Vagina (tissue), 2 donors: ENCODE results near the gene CCDC182. TPM values are rescaled to one million over a fixed set of nuclear protein-coding genes. Genes with fewer than 3 reads are reported as not detected.

Experiments
- DNase-seq, 2 donors: peaks; one replicate each; pipeline ENCODE4 v3.0.0-alpha.2; 2017; ENCODE audit errors: extremely low spot score in 2 of 2
- H3K27ac ChIP-seq: fragments of 200-600 bp; sonication (generic); one replicate; pipeline ENCODE4 v1.5.1; 2019
- H3K27me3 ChIP-seq: fragments of 200-600 bp; sonication (generic); one replicate; pipeline ENCODE4 v1.5.1; 2019
- H3K36me3 ChIP-seq, 2 donors: fragments of 200-600 bp; sonication (generic); one replicate each; pipeline ENCODE4 v1.5.1; 2017 to 2019
- H3K4me1 ChIP-seq: fragments of 200-600 bp; sonication (generic); one replicate; pipeline ENCODE4 v1.5.1; 2019
- H3K4me3 ChIP-seq, 2 donors: fragments of 200-600 bp; sonication (generic); 1 replicate in 1 of 2; 2 replicates in 1 of 2; pipeline ENCODE4 v1.5.1; 2016 to 2019
- H3K9me3 ChIP-seq: fragments of 200-600 bp; sonication (generic); one replicate; pipeline ENCODE4 v1.5.1; 2019
- POLR2A ChIP-seq, 2 donors: fragments of 450-650 bp; IDR thresholded peaks; one replicate each; pipeline ENCODE4 v1.6.1; 2017; ENCODE audit warnings: antibody characterized with exemption in 2 of 2, mild to moderate bottlenecking in 2 of 2, moderate library complexity in 2 of 2
- POLR2AphosphoS5 ChIP-seq, 2 donors: sonication (generic); formaldehyde crosslinking; IDR thresholded peaks; one replicate each; pipeline ENCODE4 v1.9.0; 2017; ENCODE audit warnings: antibody characterized with exemption in 2 of 2, mild to moderate bottlenecking in 2 of 2, low read depth in 1 of 2; ENCODE audit not compliant: insufficient read depth in 1 of 2
- intact Hi-C: fragments of 100-400 bp; cut with DNase I; formaldehyde crosslinking; loops from one replicate; pipeline ENCODE4 v1.15.1; 2023
- total RNA-seq: library from RNA; depleted of rRNA; stranded (reverse); fragments of >200 nt; gene quantifications from one replicate; pipeline ENCODE4 v1.2.3, GENCODE V29; 2016
- TF ChIP-seq, protein P1 (sequence below), 3 experiments: fragments of 450-650 bp in 2 of 3; fragments of 200-600 bp in 1 of 3; sonication (generic) in 1 of 3; IDR thresholded peaks; one replicate each; pipeline ENCODE4 v1.5.1; 2017 to 2019; ENCODE audit warnings: antibody characterized with exemption in 3 of 3, mild to moderate bottlenecking in 2 of 3, moderate library complexity in 2 of 3

Gene CCDC182
- total RNA-seq, 1 donor from 2014 or later, result not detected

DNA sequence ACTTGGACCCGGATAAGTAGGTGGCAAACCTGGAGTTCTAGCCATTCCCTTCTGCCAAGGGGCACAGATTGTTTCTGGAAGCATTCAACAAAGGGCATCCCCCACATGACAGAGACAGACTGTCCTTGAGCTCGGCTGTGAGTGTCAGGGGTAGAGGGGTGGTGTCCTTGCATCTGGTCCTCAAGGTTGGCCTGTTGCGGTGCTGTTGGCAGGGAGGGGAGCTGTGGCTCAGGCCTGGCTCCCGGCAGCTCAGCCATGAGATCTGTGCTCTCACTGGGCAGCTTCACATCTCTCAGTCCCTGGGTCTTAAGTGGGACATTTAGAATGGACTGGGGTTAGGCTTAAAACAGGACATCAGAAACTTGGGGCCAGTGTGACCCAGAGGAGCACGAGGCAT, 20.4 kb downstream of the CCDC182 start:
- TF ChIP-seq, protein P1, sequence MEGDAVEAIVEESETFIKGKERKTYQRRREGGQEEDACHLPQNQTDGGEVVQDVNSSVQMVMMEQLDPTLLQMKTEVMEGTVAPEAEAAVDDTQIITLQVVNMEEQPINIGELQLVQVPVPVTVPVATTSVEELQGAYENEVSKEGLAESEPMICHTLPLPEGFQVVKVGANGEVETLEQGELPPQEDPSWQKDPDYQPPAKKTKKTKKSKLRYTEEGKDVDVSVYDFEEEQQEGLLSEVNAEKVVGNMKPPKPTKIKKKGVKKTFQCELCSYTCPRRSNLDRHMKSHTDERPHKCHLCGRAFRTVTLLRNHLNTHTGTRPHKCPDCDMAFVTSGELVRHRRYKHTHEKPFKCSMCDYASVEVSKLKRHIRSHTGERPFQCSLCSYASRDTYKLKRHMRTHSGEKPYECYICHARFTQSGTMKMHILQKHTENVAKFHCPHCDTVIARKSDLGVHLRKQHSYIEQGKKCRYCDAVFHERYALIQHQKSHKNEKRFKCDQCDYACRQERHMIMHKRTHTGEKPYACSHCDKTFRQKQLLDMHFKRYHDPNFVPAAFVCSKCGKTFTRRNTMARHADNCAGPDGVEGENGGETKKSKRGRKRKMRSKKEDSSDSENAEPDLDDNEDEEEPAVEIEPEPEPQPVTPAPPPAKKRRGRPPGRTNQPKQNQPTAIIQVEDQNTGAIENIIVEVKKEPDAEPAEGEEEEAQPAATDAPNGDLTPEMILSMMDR (IDR thresholded peaks at IDR 0.05), result no peak
- TF ChIP-seq POLR2AphosphoS5 (IDR thresholded peaks at IDR 0.05; ENCODE audit: insufficient read depth in 1 of 2, low read depth in 1 of 2), result no peak
- Histone ChIP-seq H3K9me3 (no peaks in the 10 kb centered on the region), H3K27me3 (no peaks in the 10 kb centered on the region), H3K4me1 (no peaks in the 10 kb centered on the region), H3K27ac (no peak overlapping the region), H3K36me3 (no peaks in the 10 kb centered on the region), H3K4me3 (no peak overlapping the region)
- no peak for DNase-seq
- intact Hi-C loops, result no loop called here

DNA sequence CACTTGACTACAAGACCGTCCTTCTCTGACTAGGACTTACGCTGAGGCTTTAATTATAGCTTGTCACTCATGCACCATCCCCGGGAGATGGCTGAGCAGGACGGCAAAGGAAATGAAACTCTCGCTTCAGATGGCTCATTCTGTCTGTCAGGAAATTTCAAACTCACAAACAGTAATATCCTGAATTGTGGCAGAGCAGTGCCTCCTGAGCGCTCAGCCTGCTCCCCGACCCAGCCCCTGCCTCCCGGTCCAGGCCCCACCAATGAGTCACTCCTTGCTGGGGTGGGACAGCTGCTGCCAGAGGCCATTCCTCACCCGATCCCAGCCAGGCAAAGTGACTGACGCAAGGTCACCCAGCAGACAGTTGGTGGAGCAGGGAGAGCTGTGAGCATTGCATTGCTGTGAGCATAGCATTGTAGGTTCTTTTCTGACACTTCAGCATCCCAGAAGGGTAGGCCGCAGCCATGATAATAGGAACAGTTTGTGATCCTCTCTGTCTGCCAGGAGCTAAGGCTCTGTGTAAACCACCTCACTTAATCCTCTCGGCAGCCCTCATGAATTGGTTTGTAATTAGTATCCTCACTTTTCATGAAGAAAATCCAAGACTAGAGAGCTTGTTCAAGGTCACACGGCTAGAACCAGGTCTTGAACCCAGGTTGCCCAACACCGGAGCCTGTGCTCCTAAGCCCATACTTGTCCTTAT, 20.9 kb downstream of the CCDC182 start:
- no peaks in the 10 kb centered on the region for H3K36me3 ChIP-seq
- no peaks in the 10 kb centered on the region for H3K27me3 ChIP-seq
- no peaks in the 10 kb centered on the region for H3K9me3 ChIP-seq
- no peak overlapping the region for H3K4me3 ChIP-seq
- no peak for TF ChIP-seq POLR2AphosphoS5 (IDR thresholded peaks at IDR 0.05; ENCODE audit: insufficient read depth in 1 of 2, low read depth in 1 of 2)
- no peak for TF ChIP-seq POLR2A (IDR thresholded peaks at IDR 0.05)
- TF ChIP-seq, protein P1 (IDR thresholded peaks at IDR 0.05), result no peak
- no peak for DNase-seq
- H3K27ac ChIP-seq, result no peak overlapping the region
- no peaks in the 10 kb centered on the region for H3K4me1 ChIP-seq
- intact Hi-C loops, result no loop called here

DNA sequence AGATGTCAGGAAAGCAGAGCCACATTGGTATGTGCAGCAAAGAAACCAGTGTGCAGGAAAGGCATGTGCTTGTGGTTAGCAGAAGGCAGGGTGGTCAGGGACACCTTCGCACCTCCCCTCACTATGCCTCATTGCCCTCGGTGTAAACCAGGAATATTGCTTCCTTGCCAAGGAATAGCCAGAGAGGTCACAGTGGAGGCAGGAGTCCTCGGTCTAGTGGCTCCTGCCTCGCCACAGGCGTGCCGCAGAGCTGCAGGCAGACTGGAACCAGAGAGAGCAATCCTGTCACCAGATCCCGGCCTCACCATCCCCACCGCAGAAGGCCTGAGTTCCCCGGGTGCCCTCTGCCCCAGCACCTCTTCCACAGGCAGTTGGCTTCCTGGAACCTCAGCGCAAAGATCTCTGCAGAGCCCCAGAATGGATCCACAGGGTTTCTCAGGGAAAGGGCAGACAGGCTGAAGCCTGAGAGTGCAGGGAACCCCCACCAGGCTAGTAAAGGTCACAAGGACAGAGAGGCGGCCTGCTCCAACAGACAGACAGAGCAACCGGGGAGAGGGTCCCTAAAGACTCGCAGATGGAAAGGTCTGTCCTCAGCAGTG, 21.6 kb downstream of the CCDC182 start:
- intact Hi-C loops, result no loop called here
- no peaks in the 10 kb centered on the region for H3K9me3 ChIP-seq
- no peak overlapping the region for H3K27ac ChIP-seq
- no peak overlapping the region for H3K4me3 ChIP-seq
- no peak for DNase-seq
- TF ChIP-seq, protein P1 (IDR thresholded peaks at IDR 0.05), result no peak
- TF ChIP-seq POLR2AphosphoS5 (IDR thresholded peaks at IDR 0.05; ENCODE audit: insufficient read depth in 1 of 2, low read depth in 1 of 2) (no peak), POLR2A (IDR thresholded peaks at IDR 0.05) (no peak)
- no peaks in the 10 kb centered on the region for H3K27me3 ChIP-seq
- no peaks in the 10 kb centered on the region for H3K4me1 ChIP-seq
- no peaks in the 10 kb centered on the region for H3K36me3 ChIP-seq

DNA sequence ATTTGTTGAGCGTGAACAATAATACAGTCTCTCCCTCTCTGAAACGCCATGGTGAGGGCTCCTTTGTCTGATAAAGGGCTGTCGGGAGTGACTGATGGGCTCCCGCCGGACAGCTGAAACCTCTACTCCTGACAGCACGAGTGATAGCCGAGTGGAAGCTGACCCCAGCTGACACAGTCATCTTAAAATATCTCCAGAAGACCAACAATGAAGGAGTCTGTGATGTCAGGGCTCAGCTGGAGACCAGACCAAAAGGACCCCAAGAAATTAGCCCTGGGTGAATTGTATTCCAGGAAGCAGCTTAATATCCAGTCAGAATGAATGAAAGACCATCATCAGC, 22.4 kb downstream of the CCDC182 start:
- no peaks in the 10 kb centered on the region for H3K9me3 ChIP-seq
- H3K27me3 ChIP-seq, result no peaks in the 10 kb centered on the region
- H3K4me1 ChIP-seq, result no peaks in the 10 kb centered on the region
- no peak for DNase-seq
- no peaks in the 10 kb centered on the region for H3K36me3 ChIP-seq
- TF ChIP-seq POLR2AphosphoS5 (IDR thresholded peaks at IDR 0.05; ENCODE audit: insufficient read depth in 1 of 2, low read depth in 1 of 2), result no peak
- TF ChIP-seq, protein P1 (IDR thresholded peaks at IDR 0.05), result no peak
- intact Hi-C loops, result no loop called here
- H3K27ac ChIP-seq, result no peak overlapping the region
- H3K4me3 ChIP-seq, result no peak overlapping the region

DNA sequence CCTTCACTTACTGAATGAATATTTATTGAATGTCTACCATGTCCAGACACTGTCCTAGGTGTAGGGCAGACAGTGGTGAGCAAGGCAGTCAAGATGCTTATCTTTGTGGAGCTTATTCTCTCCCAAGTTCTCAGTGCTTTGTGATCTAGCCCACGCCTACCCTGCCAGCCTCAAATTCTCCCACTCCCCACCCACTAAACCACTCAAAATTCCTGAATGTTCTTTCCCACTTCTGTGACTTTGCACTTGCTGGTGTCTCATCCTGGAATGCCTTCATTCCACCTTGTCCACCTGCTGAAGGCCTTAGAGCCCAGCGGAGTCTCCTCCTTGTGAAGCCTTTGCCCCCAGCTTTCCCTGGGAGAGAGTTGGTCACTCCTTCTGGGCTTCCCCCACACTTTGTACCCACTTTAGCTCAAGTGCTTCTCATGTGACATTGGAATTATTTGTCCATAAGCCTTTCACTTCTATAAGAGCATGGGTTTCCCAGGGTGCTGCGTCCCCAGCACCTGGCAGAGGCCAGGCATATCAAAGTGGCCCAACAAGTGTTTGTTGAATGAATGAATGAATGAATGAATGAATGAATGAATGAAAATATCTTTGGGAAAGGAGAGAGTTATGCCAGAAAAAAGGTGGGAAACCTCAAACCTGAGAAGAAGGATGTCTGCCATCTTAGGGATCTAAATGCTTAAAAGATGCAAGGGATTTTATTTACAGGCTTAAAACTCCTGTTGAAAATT, 23.0 kb downstream of the CCDC182 start:
- TF ChIP-seq POLR2A (IDR thresholded peaks at IDR 0.05), result no peak
- no peak for TF ChIP-seq POLR2AphosphoS5 (IDR thresholded peaks at IDR 0.05; ENCODE audit: insufficient read depth in 1 of 2, low read depth in 1 of 2)
- TF ChIP-seq, protein P1 (IDR thresholded peaks at IDR 0.05), result no peak
- Histone ChIP-seq H3K9me3 (no peaks in the 10 kb centered on the region), H3K4me1 (no peaks in the 10 kb centered on the region), H3K4me3 (no peak overlapping the region), H3K27ac (no peak overlapping the region), H3K36me3 (no peaks in the 10 kb centered on the region), H3K27me3 (no peaks in the 10 kb centered on the region)
- intact Hi-C loops, result no loop called here
- no peak for DNase-seq
